GM03348 (cell line): Measurements from ENCODE around the gene ZMYM4.
A peak's percentile ranks its signal among the peaks of the same experiment; 100 is the strongest.

Source experiments
- DNase-seq: peaks from one replicate; pipeline ENCODE4 v3.0.0; 2012; ENCODE audit warnings: low spot score

ZMYM4 gene

GRCh38 chr1:35278886-35279554 is 10.5 kb downstream of the ZMYM4 start:
- DNase-seq: no peak

- no peak for DNase-seq
These were observed 11.0 kb downstream of the ZMYM4 start for GRCh38 chr1:35279555-35279904.

GRCh38 chr1:35280006-35280405 is 11.5 kb downstream of the ZMYM4 start:
- DNase-seq: no peak

DNA sequence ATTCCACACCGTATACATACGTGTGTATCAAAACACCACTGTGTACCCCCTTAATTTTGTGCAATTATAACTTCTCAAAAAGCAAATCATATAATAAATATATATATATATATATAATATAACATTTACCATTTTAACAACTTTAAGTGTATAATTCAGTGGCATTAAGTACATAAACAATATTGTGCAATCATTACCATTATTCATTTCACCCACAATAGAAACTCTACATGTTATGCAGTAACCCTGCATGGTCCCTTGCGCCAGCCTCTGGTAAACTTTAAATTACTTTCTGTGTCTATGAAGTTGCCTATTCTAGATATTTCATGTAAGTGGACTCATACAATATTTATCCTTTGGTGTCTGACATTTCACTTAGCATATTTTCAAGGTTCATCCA is 13.1 kb downstream of the ZMYM4 start:
- DNase-seq: no peak

DNA sequence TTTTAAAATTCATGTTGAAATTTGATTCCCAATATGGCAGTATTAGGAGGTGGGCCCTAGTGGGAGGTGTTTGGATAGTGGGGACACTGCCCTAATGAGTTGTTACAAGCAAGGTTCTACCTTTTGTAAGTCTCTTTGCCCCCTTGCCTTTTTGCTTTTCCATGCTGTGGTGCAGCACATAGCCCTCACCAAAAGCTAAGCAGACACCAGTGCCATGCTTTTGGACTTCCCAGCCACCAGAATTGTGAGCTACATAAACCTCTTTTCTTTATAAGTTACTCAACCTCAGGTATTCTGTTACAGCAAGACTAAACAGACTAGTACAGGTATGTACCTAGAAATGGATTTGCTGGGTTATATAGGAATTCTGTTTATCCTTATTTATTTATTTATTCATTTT is 13.7 kb downstream of the ZMYM4 start:
- no peak for DNase-seq

- DNase-seq: no peak
These were observed 16.3 kb downstream of the ZMYM4 start for GRCh38 chr1:35284852-35285251.

- DNase-seq: no peak
These were observed 17.5 kb downstream of the ZMYM4 start for GRCh38 chr1:35285771-35286606.

DNA sequence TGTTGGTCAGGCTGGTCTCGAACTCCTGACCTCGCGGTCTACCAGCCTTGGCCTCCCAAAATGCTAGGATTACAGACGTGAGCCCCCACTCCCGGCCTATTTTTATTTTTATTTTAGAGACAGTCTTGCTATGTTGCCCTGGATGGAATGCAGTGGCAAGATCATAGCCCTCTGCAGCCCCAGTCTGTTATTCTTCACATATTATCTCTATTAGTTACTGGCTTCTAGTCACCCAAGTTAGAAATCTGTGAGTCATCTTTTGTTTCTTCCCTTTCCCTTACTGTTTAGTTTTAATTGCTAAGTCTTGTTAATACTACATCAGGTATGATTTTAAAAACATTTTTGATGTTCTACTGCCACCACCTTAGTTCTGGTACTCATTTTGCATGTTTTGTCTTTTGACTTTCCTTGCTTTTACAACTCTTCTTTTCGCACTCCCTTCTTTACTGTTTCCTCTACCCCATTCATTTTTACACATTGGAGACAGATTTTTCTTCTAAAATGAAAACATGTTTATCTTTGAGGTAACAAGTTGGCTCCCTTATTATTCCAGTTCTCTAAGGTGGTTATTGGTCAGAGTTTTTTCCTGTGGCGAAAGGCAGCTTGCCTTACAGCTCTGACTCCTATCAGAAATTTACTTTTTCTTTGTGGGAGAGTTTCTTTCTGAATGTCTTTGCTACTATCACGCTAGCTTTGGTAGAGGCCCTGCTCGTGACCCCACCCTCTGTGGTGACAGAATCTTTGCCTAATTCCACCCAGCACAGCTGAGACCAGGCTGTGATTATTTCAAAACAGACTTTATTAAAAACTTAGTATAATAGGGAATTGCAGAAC is 19.5 kb downstream of the ZMYM4 start:
- DNase-seq: peak; percentile 55

DNA sequence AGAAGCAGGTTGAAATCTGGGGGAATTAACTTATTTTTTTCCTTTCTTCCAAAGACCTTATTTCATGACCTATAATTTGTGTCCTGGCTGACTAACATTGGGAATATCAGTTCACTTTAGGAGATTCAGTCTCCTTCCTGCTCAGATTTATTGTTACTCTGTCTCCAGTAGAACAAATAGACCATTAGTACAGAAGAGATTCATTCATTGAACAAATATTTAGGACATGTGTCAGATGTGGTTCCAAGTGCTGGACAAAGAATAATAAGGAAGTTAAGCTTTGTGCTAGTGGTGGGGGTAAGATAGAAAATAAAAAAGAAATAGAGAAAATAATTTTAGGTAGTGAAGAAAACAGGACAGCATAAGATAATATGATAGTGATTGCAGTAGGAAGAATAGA is 20.3 kb downstream of the ZMYM4 start:
- peak; percentile 39 for DNase-seq

DNA sequence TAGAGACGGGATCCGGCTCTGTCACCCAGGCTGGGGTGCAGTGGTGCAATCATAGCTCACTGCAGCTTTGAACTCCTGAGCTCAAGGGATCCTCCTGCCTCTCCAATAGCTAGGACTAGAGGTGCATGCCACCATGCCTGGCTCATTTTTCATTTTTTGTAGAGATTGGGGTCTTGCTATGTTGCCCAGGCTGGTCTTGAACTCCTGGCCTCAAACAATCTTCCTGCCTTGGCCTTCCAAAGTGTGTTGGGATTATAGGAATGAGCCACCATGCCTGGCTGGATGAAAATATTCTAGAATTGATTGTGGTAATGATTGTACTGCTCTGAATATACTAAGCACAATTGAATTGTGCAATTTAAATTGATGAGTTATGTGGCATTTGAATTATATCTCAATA is 21.9 kb downstream of the ZMYM4 start:
- no peak for DNase-seq

GRCh38 chr1:35294809-35295208 is 26.3 kb downstream of the ZMYM4 start:
- no peak for DNase-seq

DNA sequence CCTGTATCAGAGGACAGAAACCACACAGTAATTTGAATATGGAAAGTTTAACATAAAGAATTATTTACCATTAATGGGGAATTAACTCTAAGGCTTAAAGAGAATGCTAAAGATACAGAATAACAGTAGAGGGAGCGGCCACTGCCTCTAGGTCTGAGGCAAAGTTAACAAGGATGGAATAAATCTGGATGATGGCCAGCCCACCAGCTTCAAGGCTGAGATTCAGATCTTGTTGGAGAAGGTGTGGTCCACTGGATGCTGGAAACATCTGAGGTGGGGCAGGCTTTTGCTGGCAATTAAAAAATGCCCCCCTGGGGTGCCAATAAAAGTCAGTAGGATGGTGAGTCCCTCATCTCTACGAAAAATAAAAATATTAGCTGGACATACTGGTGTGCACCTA is 29.4 kb downstream of the ZMYM4 start:
- no peak for DNase-seq

DNA sequence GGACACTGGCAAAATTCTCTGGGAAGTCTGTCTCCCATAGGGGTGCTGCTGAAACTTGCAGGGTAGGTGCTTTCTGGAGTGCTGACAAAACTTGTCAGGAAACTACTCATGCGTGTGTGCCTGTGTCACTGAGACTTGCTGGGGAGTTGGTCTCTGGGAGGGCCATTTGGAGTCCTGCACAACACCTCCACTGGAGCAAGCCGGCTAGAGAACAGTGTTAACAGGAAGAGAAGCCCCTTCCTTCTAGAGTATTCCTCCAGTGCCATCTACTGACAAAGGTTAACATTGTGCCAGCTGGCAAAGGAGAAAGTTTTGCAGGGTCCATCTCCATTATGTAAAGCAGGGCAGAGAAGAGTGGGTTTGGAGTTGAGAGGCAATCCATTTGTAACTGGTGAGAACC is 30.0 kb downstream of the ZMYM4 start:
- DNase-seq: peak; percentile 63

GRCh38 chr1:35300376-35300775 is 31.9 kb downstream of the ZMYM4 start:
- DNase-seq: no peak

GRCh38 chr1:35301674-35302392 is 33.3 kb downstream of the ZMYM4 start:
- no peak for DNase-seq

DNA sequence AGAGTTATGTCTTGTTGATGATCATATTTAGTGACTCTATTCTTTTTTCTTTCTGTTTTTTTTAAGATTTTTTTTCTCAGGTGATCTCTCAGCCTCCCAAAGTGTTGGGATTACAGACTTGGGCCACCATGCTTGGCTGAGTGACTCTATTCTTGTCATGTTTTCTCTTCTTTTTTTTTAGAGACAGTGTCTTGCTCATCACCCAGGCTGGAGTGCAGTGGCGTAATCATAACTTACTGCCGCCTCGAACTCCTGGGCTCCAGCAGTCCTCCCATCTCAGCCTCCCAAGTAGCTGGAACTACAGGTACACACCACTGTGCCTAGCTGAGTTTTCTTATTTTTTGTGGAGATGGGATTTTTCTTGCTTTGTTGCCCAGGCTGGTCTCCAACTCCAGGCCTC is 36.9 kb downstream of the ZMYM4 start:
- no peak for DNase-seq

DNA sequence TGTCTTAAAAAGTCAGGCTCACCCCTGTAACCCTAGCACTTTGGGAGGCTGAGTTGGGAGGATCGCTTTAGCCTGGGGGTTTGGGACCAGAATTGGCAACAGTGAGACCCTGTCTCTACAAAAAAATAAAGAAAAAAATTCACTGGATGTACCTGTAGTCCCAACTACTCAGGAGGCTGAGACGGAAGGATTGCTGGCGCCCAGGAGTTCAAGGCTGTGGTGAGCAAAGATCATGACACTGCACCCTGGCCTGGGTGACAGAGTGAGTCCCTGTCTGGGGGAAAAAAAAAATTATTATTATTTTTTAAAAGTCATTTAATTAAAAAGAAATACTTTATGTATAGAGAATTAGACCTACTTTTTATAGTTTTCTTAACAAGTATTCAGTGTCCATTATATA is 47.1 kb downstream of the ZMYM4 start:
- DNase-seq: no peak

- no peak for DNase-seq
These were observed 47.8 kb downstream of the ZMYM4 start for GRCh38 chr1:35316264-35316663.

DNA sequence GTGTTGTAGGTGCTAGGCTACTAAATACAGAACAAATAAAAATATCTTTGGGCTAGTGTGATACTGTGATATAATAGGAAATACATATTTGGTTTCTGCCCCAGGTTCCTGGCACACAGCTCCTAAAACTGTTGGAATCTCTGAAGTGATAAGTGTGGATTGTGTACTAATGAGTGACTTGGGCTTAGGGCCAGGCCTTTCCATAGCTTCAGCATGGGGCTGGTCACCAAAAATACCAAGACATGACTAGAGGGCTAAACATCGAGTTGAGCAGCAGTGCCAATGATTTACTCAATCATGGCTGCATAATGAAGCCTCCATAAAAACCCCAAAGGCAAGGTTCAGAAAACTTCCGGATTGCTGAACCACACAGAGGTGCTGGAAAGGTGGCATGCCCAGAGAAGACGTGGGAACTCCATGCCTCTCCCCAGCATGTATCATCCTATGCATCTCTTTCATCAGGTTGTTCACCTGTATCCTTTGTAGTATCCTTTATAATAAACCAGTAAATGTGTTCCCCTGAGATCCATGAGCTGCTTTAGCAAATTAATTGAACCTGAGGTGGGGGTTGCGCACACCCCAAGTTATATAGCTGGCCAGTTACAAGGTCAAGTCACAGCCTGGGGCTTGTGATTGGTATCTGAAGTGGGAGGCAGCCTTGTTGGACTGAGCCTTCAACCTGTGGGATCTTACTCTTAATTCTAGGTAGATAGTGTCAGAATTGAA is 51.6 kb downstream of the ZMYM4 start:
- DNase-seq: peak; percentile 29

- DNase-seq: no peak
These were observed 52.4 kb downstream of the ZMYM4 start for GRCh38 chr1:35320937-35321336.

GRCh38 chr1:35324486-35324885 is 56.0 kb downstream of the ZMYM4 start:
- peak; percentile 46 for DNase-seq
